Gastrocnemius medialis (tissue), 4 donors: ENCODE results near the gene ADGRD1.
"Not testable (repeated sequence)": the region's sequence is repeated elsewhere in the genome, so short reads cannot be mapped to it uniquely, and the experiment has no call there.

Source experiments
- POLR2A ChIP-seq, 2 donors: fragments of 450-650 bp; IDR thresholded peaks; one replicate each; pipeline ENCODE4 v1.6.1; 2017; ENCODE audit warnings: antibody characterized with exemption in 2 of 2, mild to moderate bottlenecking in 2 of 2, moderate library complexity in 2 of 2
- TF ChIP-seq, protein P1 (sequence below), 5 experiments: fragments of 450-650 bp in 3 of 5; fragments of 200-600 bp in 2 of 5; sonication (generic) in 2 of 5; IDR thresholded peaks in 4 of 5; conservative IDR thresholded peaks in 1 of 5; 1 replicate in 4 of 5; 2 replicates in 1 of 5; pipeline ENCODE4 v1.5.1; 2016 to 2019; ENCODE audit warnings: antibody characterized with exemption in 5 of 5, mild to moderate bottlenecking in 3 of 5, moderate library complexity in 3 of 5

DNA sequence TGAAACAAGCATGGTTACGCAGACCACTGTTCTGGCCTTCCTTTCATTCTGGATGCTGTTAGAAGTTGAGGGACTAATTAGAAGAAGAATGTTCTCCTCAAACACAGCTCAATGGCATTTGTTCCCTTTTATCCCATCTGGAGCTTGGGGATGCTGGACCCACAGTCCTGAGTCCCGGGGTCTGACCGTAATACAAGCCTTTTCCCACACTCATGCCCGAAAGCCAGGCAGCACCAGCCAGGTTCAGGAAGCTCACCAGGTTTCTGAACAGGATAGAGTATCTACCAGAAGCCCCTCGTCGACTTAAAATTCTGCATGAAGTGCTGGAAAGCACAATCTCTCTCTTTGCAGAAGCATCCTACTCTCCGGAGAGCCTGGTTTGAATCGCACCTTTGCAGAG, 165.6 kb downstream of the ADGRD1 start:
- TF ChIP-seq, protein P1, sequence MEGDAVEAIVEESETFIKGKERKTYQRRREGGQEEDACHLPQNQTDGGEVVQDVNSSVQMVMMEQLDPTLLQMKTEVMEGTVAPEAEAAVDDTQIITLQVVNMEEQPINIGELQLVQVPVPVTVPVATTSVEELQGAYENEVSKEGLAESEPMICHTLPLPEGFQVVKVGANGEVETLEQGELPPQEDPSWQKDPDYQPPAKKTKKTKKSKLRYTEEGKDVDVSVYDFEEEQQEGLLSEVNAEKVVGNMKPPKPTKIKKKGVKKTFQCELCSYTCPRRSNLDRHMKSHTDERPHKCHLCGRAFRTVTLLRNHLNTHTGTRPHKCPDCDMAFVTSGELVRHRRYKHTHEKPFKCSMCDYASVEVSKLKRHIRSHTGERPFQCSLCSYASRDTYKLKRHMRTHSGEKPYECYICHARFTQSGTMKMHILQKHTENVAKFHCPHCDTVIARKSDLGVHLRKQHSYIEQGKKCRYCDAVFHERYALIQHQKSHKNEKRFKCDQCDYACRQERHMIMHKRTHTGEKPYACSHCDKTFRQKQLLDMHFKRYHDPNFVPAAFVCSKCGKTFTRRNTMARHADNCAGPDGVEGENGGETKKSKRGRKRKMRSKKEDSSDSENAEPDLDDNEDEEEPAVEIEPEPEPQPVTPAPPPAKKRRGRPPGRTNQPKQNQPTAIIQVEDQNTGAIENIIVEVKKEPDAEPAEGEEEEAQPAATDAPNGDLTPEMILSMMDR (IDR thresholded peaks at IDR 0.05 in 4 of 5, conservative IDR thresholded peaks at IDR 0.05 in 1 of 5): not testable (repeated sequence)
- TF ChIP-seq POLR2A (IDR thresholded peaks at IDR 0.05): not testable (repeated sequence)
